ENCODE results near the gene DCP1B. TPM values are rescaled to one million over a fixed set of nuclear protein-coding genes. Genes with fewer than 3 reads are reported as not detected.

The DCP1B gene
- polyA plus RNA-seq, 1 donor from 2014 or later: 12.5 TPM

- Histone ChIP-seq H3K4me2 (ENCODE audit: low read length) (no peak overlapping the region), H3F3A (ENCODE audit: insufficient read depth, low read length, poor library complexity, severe bottlenecking) (no peaks in the 10 kb centered on the region), H3K9me2 (ENCODE audit: insufficient read depth, low read length) (no peaks in the 10 kb centered on the region), H3K36me3 (ENCODE audit: insufficient read depth, low read length) (peaks cover 8% of the 10 kb centered on the region), H2AFZ (ENCODE audit: low read depth, low read length) (no peak overlapping the region), H3K9ac (ENCODE audit: low read length) (no peak overlapping the region), H3K4me3 (ENCODE audit: low read length) (no peak overlapping the region), H3K9me3 (ENCODE audit: low read length) (no peaks in the 10 kb centered on the region), H3K79me2 (replicated peaks; ENCODE audit: insufficient read depth, low read length) (no peaks in the 10 kb centered on the region), H3K27ac (ENCODE audit: low read length) (no peak overlapping the region), H4K20me1 (ENCODE audit: insufficient read depth) (no peaks in the 10 kb centered on the region), H3K27me3 (ENCODE audit: insufficient read depth, low read depth, low read length) (no peaks in the 10 kb centered on the region)
- TF ChIP-seq CTCF (IDR thresholded peaks at IDR 0.05; ENCODE audit: poor library complexity, severe bottlenecking) (no peak), SMC3 (conservative IDR thresholded peaks at IDR 0.05; ENCODE audit: poor library complexity) (no peak), TAF1 (IDR thresholded peaks at IDR 0.05; ENCODE audit: low read depth) (no peak), EZH2 (IDR thresholded peaks at IDR 0.05; ENCODE audit: borderline replicate concordance, insufficient read depth, low read length, poor library complexity, severe bottlenecking) (no peak)
These were observed 54.3 kb downstream of the DCP1B start for GRCh38 chr12:1949771-1950470.

- Histone ChIP-seq H4K20me1 (ENCODE audit: insufficient read depth) (no peaks in the 10 kb centered on the region), H3K9ac (ENCODE audit: low read length) (no peak overlapping the region), H3K27ac (ENCODE audit: low read length) (no peak overlapping the region), H3K36me3 (ENCODE audit: insufficient read depth, low read length) (peaks cover 8% of the 10 kb centered on the region), H3K4me3 (ENCODE audit: low read length) (no peak overlapping the region), H3K27me3 (ENCODE audit: insufficient read depth, low read depth, low read length) (no peaks in the 10 kb centered on the region), H3K4me2 (ENCODE audit: low read length) (no peak overlapping the region), H3K9me3 (ENCODE audit: low read length) (no peaks in the 10 kb centered on the region), H3K9me2 (ENCODE audit: insufficient read depth, low read length) (no peaks in the 10 kb centered on the region), H2AFZ (ENCODE audit: low read depth, low read length) (no peak overlapping the region), H3F3A (ENCODE audit: insufficient read depth, low read length, poor library complexity, severe bottlenecking) (no peaks in the 10 kb centered on the region), H3K79me2 (replicated peaks; ENCODE audit: insufficient read depth, low read length) (no peaks in the 10 kb centered on the region)
- no peak for TF ChIP-seq RAD21 (conservative IDR thresholded peaks at IDR 0.05)
- TF ChIP-seq MXI1 (conservative IDR thresholded peaks at IDR 0.05; ENCODE audit: poor library complexity, severe bottlenecking): no peak
- TF ChIP-seq EP300 (conservative IDR thresholded peaks at IDR 0.05; ENCODE audit: poor library complexity, severe bottlenecking): no peak
- no peak for TF ChIP-seq TAF1 (IDR thresholded peaks at IDR 0.05; ENCODE audit: low read depth)
- TF ChIP-seq EZH2 (IDR thresholded peaks at IDR 0.05; ENCODE audit: borderline replicate concordance, insufficient read depth, low read length, poor library complexity, severe bottlenecking): no peak
- no peak for TF ChIP-seq POLR2AphosphoS5 (IDR thresholded peaks at IDR 0.05)
These were observed 55.4 kb downstream of the DCP1B start for GRCh38 chr12:1948883-1949282.

- TF ChIP-seq EP300 (conservative IDR thresholded peaks at IDR 0.05; ENCODE audit: poor library complexity, severe bottlenecking) (no peak), POLR2AphosphoS5 (IDR thresholded peaks at IDR 0.05) (no peak), MXI1 (conservative IDR thresholded peaks at IDR 0.05; ENCODE audit: poor library complexity, severe bottlenecking) (no peak), CTCF (IDR thresholded peaks at IDR 0.05; ENCODE audit: poor library complexity, severe bottlenecking) (no peak), RAD21 (conservative IDR thresholded peaks at IDR 0.05) (no peak), REST (IDR thresholded peaks at IDR 0.05; ENCODE audit: borderline replicate concordance) (no peak), TAF1 (IDR thresholded peaks at IDR 0.05; ENCODE audit: low read depth) (no peak), SMC3 (conservative IDR thresholded peaks at IDR 0.05; ENCODE audit: poor library complexity) (no peak), EZH2 (IDR thresholded peaks at IDR 0.05; ENCODE audit: borderline replicate concordance, insufficient read depth, low read length, poor library complexity, severe bottlenecking) (no peak)
- H3K27ac ChIP-seq (ENCODE audit: low read length): no peak overlapping the region
- no peaks in the 10 kb centered on the region for H3F3A ChIP-seq (ENCODE audit: insufficient read depth, low read length, poor library complexity, severe bottlenecking)
- no peaks in the 10 kb centered on the region for H4K20me1 ChIP-seq (ENCODE audit: insufficient read depth)
- H3K79me2 ChIP-seq (replicated peaks; ENCODE audit: insufficient read depth, low read length): no peaks in the 10 kb centered on the region
- H3K9ac ChIP-seq (ENCODE audit: low read length): no peak overlapping the region
- H3K9me2 ChIP-seq (ENCODE audit: insufficient read depth, low read length): no peaks in the 10 kb centered on the region
- H3K9me3 ChIP-seq (ENCODE audit: low read length): no peaks in the 10 kb centered on the region
- peaks cover 4% of the 10 kb centered on the region for H3K36me3 ChIP-seq (ENCODE audit: insufficient read depth, low read length)
- no peak overlapping the region for H3K4me3 ChIP-seq (ENCODE audit: low read length)
- no peaks in the 10 kb centered on the region for H3K27me3 ChIP-seq (ENCODE audit: insufficient read depth, low read depth, low read length)
- no peak overlapping the region for H2AFZ ChIP-seq (ENCODE audit: low read depth, low read length)
- H3K4me2 ChIP-seq (ENCODE audit: low read length): no peak overlapping the region
These were observed 57.2 kb downstream of the DCP1B start for GRCh38 chr12:1947081-1947480.

Data from neural cell (in vitro differentiated cells).